Heart right ventricle (tissue), 16 donors: ENCODE results near the gene PCNT. TPM values are rescaled to one million over a fixed set of nuclear protein-coding genes. Genes with fewer than 3 reads are reported as not detected.

Source experiments
- ATAC-seq, 8 donors: fragments of 200-7000 bp; cut with Tn5 transposase; one replicate each; pipeline ENCODE4 v1.9.1; 2020; ENCODE audit warnings: mild to moderate bottlenecking in 8 of 8, moderate library complexity in 8 of 8, moderate number of reproducible peaks in 1 of 8
- DNase-seq, 2 donors: peaks; one replicate each; pipeline ENCODE4 v3.0.0-alpha.2; 2020
- H3K27ac ChIP-seq, 10 donors: fragments of 200-600 bp; sonication (generic) in 2 of 10; one replicate each; pipeline versions ENCODE4 v1.5.0 to v1.8.0; 2020 to 2022; ENCODE audit warnings: mild to moderate bottlenecking in 3 of 10
- H3K27me3 ChIP-seq, 7 donors: fragments of 200-600 bp; one replicate each; pipeline ENCODE4 v1.8.0; 2021 to 2022; ENCODE audit warnings: mild to moderate bottlenecking in 2 of 7
- H3K36me3 ChIP-seq, 9 donors: fragments of 200-600 bp; sonication (generic) in 1 of 9; one replicate each; pipeline versions ENCODE4 v1.5.0 to v1.8.0; 2020 to 2022; ENCODE audit warnings: mild to moderate bottlenecking in 2 of 9
- H3K4me1 ChIP-seq, 9 donors: fragments of 200-600 bp; sonication (generic) in 1 of 9; one replicate each; pipeline versions ENCODE4 v1.5.0 to v1.8.0; 2020 to 2022; ENCODE audit warnings: mild to moderate bottlenecking in 4 of 9
- H3K4me3 ChIP-seq, 10 donors: fragments of 200-600 bp; sonication (generic) in 2 of 10; one replicate each; pipeline versions ENCODE4 v1.5.0 to v1.8.0; 2020 to 2022; ENCODE audit warnings: mild to moderate bottlenecking in 7 of 10, moderate library complexity in 2 of 10
- H3K9me3 ChIP-seq, 11 donors: fragments of 200-600 bp in 10 of 11; sonication (generic) in 2 of 11; one replicate each; pipeline versions ENCODE4 v1.5.0 to v1.8.0; 2013 to 2022; ENCODE audit warnings: mild to moderate bottlenecking in 2 of 11, control low read depth in 1 of 11, moderate library complexity in 1 of 11
- WGBS, 2 donors: extraction: QIAGEN DNeasy Blood & Tissue Kit; methylation state at CpG; one replicate each; pipeline ENCODE4 v1.1.7; 2013; ENCODE audit warnings: inconsistent platforms in 1 of 2; 5-methylcytosine and 5-hydroxymethylcytosine counted together
- intact Hi-C, 10 donors: fragments of 100-400 bp; cut with DNase I; formaldehyde crosslinking; loops; one replicate each; pipeline versions ENCODE4 v1.11.1 to v1.14.2; 2022
- polyA plus RNA-seq, 2 donors: library from polyadenylated mRNA; stranded (reverse); fragments of 200-250 nt; gene quantifications; one replicate each; pipeline ENCODE4 v1.2.3, GENCODE V29; 2013
- total RNA-seq, 10 donors: library from RNA; stranded (reverse); fragmentation: NEBNext Ultra II Directional in 3 of 10; extraction: Animal tissue kit (Norgen Biotek cat#: 25700) in 3 of 10; gene quantifications; one replicate each; pipeline versions ENCODE4 v1.2.1 to v1.2.4, GENCODE V29; 2021 to 2023
- TF ChIP-seq, protein P1 (sequence below), 9 donors: fragments of 200-600 bp; sonication (generic) in 2 of 9; IDR thresholded peaks; one replicate each; pipeline versions ENCODE4 v1.5.0 to v1.8.0; 2021 to 2022; ENCODE audit warnings: antibody characterized with exemption in 9 of 9, mild to moderate bottlenecking in 5 of 9, moderate library complexity in 1 of 9
- donor health status: Arrhythmogenic right ventricular cardiomyopathy.
- donor health status: ischemic (EF 13 %, LVEDD 7.1; RV severe dilation, severe dysfunction).
- donor health status: healthy with polysubstance abuse.
- donor health status: DM: no; HTN: yes; CAD: no.
- donor health status: DM: no; HTN: no; CAD: no.
- donor health status: ischemic (EF 25% LVEDD 6.9; RV normal size, moderate dysfunction).
- donor health status: ischemic (EF 25% LVEDD 5.7; RV mildly dilated, moderate dysfunction).
- donor health status: healthy.
- donor health status: DM: yes; HTN: yes; CAD: no.
- donor health status: Ischemic cardiomyopathy.
- donor health status: ischemic (EF 35%, LVEDD 5.7; RV mildly dilated, moderate dysfunction).
- donor health status: nonischemic (EF 11% LVEDD 7.7; RV severe dilation, severe dysfunction).
- donor health status: DM: yes; HTN: yes; CAD: no.
- donor health status: PGD.
- donor health status: ischemic (EF 29% LVEDD 5.4; RV normal size, mild dysfunction).
- donor health status: nonischemic (EF 23%, LVEDD 6.1; RV moderate dilation, normal function).

Gene PCNT
- total and polyA plus RNA-seq, 12 donors = 17.5 to 58.6 (median 26.9) TPM

DNA sequence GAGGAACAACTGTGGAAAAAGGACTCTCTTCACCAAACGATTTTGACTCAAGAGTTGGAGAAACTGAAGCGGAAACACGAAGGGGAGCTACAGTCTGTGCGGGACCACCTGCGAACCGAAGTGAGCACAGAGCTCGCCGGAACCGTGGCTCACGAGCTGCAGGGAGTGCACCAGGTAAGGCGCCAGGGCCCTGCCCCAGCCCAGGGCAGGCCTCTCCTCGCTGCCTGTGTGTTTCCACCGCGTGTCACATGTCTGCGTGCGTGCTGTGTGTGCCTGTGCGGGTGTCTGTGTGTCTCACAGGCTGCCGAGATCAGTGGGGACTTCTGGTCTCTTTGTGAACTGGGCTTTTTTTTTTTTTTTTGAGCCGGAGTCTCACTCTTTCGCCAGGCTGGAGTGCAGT is 43.0 kb downstream of the PCNT start:
- 97% methylated on average over 19 to 20 of the region's 20 CpGs for WGBS, 2 donors
- DNase-seq (no peak), ATAC-seq (no peak)
- Histone ChIP-seq H3K36me3 (peaks cover 0 to 81% (median 33%) of the 10 kb centered on the region in 9 donors), H3K4me3 (no peak overlapping the region), H3K27me3 (no peaks in the 10 kb centered on the region), H3K27ac (no peak overlapping the region), H3K4me1 (peaks cover 0 to 16% (median 0%) of the 10 kb centered on the region in 9 donors), H3K9me3 (no peaks in the 10 kb centered on the region)
- TF ChIP-seq, protein P1, sequence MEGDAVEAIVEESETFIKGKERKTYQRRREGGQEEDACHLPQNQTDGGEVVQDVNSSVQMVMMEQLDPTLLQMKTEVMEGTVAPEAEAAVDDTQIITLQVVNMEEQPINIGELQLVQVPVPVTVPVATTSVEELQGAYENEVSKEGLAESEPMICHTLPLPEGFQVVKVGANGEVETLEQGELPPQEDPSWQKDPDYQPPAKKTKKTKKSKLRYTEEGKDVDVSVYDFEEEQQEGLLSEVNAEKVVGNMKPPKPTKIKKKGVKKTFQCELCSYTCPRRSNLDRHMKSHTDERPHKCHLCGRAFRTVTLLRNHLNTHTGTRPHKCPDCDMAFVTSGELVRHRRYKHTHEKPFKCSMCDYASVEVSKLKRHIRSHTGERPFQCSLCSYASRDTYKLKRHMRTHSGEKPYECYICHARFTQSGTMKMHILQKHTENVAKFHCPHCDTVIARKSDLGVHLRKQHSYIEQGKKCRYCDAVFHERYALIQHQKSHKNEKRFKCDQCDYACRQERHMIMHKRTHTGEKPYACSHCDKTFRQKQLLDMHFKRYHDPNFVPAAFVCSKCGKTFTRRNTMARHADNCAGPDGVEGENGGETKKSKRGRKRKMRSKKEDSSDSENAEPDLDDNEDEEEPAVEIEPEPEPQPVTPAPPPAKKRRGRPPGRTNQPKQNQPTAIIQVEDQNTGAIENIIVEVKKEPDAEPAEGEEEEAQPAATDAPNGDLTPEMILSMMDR (IDR thresholded peaks at IDR 0.05) = no peak
- intact Hi-C loops = no loop called here

DNA sequence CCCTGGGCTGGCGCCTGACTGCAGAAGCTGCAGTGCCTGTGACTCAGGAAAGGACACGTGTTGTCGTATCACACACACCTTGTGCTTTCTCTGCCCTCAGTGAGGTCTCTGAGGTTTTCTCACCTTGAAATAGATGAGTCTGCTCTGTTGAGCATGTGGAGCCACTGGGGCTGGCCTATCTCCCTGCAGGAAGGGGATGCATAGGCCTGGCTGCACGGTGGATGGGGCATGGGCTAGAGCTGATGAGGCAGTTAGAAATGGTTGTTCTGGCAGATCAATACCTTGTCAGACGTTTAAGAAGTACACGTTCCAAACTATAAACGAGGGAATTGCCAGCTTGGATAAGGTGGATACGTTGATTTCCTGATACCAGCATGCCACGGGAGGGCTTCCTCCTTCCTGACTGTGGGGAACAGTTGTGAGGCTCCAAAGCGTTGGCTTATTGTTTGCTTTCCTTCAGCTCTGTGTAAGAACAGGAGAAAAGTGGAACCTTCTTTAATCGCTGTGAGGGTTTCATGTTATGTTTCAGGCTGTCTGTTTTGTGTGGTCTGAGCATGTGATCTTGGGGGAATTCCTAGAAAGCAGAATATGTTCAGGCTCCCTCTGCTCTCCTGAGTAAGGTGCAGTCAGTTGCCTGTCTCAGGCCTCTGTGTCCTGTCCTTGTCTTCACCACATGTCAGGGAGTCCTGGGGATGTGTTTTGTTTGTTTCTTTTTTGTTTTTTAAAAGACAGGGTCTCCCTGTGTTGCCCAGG is 44.8 kb downstream of the PCNT start:
- no peak for ATAC-seq
- H3K4me3 ChIP-seq = no peak overlapping the region
- no peaks in the 10 kb centered on the region for H3K9me3 ChIP-seq
- TF ChIP-seq, protein P1 (IDR thresholded peaks at IDR 0.05) = no peak
- no peak overlapping the region for H3K27ac ChIP-seq
- intact Hi-C loops = no loop called here
- 71 to 80% methylated on average over 11 of the region's 11 CpGs for WGBS, 2 donors
- no peak for DNase-seq
- H3K36me3 ChIP-seq = peaks cover 0 to 66% (median 22%) of the 10 kb centered on the region in 9 donors
- no peaks in the 10 kb centered on the region for H3K27me3 ChIP-seq
- peaks cover 0 to 16% (median 0%) of the 10 kb centered on the region in 9 donors for H3K4me1 ChIP-seq

DNA sequence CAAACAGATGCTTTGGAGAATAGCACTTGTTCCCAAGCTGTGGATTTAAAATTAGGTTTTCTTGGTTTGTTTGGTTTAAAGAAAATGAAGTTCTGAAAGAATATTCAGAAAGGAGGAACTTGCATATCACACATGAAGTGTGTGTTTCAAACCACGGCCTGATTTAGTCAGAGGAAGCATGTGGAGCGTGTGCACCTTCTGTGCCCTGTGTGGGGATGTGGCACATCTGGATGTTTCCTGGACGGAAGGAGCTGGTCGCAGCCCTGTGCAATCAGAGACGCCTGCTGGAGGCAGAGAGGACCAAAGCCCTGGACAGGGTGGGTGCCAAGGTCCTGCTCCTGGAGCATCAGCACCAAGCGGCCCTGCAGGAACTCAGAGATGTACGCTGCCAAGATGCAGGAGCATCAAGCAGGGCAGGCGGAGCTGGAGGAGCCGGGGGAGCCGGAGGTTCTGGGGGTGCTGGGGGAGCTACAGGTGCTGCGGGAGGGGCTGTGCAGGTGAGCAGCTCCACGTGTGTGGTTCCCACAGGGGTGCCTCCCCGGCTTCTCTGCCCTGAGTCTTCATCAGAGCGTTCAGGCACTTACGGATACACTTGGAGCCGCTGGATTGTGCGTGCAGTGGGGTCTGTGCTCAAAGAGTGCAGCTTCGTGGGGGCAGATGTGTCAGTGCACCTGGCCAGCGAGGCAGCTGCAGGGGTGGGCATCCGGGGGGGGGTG is 45.7 kb downstream of the PCNT start:
- DNase-seq (no peak), ATAC-seq (no peak)
- H3K36me3 ChIP-seq = peaks cover 0 to 60% (median 15%) of the 10 kb centered on the region in 9 donors
- peaks cover 0 to 16% (median 0%) of the 10 kb centered on the region in 9 donors for H3K4me1 ChIP-seq
- H3K27ac ChIP-seq = no peak overlapping the region
- TF ChIP-seq, protein P1 (IDR thresholded peaks at IDR 0.05) = no peak
- no peak overlapping the region for H3K4me3 ChIP-seq
- 87 to 89% methylated on average over 20 of the region's 20 CpGs for WGBS, 2 donors
- no peaks in the 10 kb centered on the region for H3K27me3 ChIP-seq
- H3K9me3 ChIP-seq = no peaks in the 10 kb centered on the region
- intact Hi-C loops = no loop called here

DNA sequence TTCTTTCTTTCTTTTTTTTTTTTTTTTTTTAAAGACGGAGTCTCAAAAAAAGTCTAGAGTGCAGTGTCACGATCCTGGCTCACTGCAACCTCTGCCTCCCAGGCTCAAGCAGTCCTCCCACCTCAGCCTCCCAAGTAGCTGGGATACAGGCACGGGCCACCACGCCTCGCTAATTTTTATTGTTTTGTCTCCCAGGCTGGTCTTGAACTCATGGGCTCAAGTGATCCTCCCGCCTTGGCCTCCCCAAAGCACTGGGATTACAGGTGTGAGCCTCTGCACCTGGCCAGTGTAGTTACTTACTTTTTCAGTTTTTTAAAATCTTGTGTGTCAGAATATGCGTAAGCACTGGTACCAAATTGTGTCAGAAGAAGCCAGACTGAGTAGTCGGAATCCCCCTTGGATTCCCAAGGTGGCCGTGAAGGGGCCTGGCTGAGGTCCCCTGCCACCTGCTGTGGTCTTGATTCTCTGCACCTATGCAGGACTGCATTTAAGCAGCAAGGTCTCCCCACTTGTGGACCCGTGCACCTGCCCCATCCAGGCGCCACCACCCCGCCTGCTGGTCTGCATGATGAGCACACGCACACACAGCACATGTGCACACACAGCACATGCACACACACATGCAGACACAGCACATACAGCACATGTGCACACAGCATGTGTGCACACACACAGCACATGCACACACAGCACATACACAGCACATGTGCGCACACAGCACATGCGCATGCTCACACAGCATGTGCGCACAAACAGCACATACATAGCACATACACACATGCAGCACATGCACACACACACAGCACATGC is 47.5 kb downstream of the PCNT start:
- H3K27ac ChIP-seq = no peak overlapping the region
- H3K36me3 ChIP-seq = peaks cover 0 to 56% (median 11%) of the 10 kb centered on the region in 9 donors
- no peaks in the 10 kb centered on the region for H3K9me3 ChIP-seq
- peaks cover 0 to 21% (median 7%) of the 10 kb centered on the region in 9 donors for H3K4me1 ChIP-seq
- DNase-seq = no peak
- no peaks in the 10 kb centered on the region for H3K27me3 ChIP-seq
- no peak overlapping the region for H3K4me3 ChIP-seq
- TF ChIP-seq, protein P1 (IDR thresholded peaks at IDR 0.05) = no peak
- WGBS, 2 donors = 95 to 96% methylated on average over 16 of the region's 16 CpGs
- intact Hi-C loops = no loop called here
- no peak for ATAC-seq
